ENCODE measurements around the gene CNGA2.

CNGA2 gene

DNA sequence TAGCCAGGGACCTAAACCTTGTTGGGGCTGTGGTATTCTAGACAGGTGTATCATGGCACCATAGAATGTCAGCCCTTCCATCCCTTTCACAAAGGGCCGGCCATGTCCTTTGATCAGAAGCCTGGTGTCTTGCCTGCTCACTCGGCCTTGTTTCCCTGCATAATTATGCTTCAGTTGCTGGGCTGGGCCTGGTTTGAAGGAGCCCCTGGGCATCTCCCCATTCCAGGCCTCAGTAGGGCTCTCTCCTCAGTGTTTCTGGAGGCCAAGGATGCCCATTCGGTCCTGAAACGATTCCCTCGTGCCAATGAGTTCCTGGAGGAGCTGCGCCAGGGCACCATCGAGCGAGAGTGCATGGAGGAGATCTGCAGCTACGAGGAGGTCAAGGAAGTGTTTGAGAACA is 34.8 kb upstream of the CNGA2 start:
- no peak overlapping the region for H3K27ac ChIP-seq (ENCODE audit: low read depth, low read length)
- H3K4me1 ChIP-seq (ENCODE audit: control insufficient read depth, insufficient read depth, low read length) = peaks cover 4% of the 10 kb centered on the region; the same call in 1 of the 2 replicates
- H3K9me3 ChIP-seq (ENCODE audit: control insufficient read depth, insufficient read depth, low read depth, low read length) = peaks cover 11% of the 10 kb centered on the region; the same call in 1 of the 2 replicates
- H3K4me3 ChIP-seq (ENCODE audit: low read depth, low read length) = no peak overlapping the region
- H3K27me3 ChIP-seq (ENCODE audit: control insufficient read depth, insufficient read depth, low read length) = peaks cover 13% of the 10 kb centered on the region
- H3K9ac ChIP-seq (ENCODE audit: low read length) = no peak overlapping the region
- H3K36me3 ChIP-seq (ENCODE audit: control insufficient read depth, insufficient read depth, low read length) = no peaks in the 10 kb centered on the region

DNA sequence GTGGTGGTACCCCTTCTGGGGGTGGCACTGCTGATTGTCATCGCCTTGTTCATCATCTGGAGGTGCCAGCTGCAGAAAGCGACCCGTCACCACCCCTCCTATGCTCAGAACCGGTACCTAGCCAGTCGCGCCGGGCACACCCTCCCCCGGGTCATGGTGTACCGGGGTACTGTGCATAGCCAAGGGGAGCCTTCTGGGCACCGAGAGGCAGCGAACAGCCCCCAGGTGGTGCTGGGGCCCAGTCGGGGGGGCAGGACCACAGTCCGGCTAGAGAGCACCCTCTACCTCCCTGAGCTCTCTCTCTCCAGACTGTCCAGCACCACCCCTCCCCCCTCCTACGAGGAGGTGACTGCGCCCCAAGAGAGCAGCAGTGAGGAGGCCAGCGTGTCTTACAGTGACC is 34.0 kb upstream of the CNGA2 start:
- H3K9me3 ChIP-seq (ENCODE audit: control insufficient read depth, insufficient read depth, low read depth, low read length) = peaks cover 11% of the 10 kb centered on the region; the same call in 1 of the 2 replicates
- no peak overlapping the region for H3K9ac ChIP-seq (ENCODE audit: low read length)
- no peak overlapping the region for H3K4me3 ChIP-seq (ENCODE audit: low read depth, low read length)
- peaks cover 11% of the 10 kb centered on the region for H3K27me3 ChIP-seq (ENCODE audit: control insufficient read depth, insufficient read depth, low read length)
- peaks cover 4% of the 10 kb centered on the region; the same call in 1 of the 2 replicates for H3K4me1 ChIP-seq (ENCODE audit: control insufficient read depth, insufficient read depth, low read length)
- no peaks in the 10 kb centered on the region for H3K36me3 ChIP-seq (ENCODE audit: control insufficient read depth, insufficient read depth, low read length)
- no peak overlapping the region for H3K27ac ChIP-seq (ENCODE audit: low read depth, low read length)

DNA sequence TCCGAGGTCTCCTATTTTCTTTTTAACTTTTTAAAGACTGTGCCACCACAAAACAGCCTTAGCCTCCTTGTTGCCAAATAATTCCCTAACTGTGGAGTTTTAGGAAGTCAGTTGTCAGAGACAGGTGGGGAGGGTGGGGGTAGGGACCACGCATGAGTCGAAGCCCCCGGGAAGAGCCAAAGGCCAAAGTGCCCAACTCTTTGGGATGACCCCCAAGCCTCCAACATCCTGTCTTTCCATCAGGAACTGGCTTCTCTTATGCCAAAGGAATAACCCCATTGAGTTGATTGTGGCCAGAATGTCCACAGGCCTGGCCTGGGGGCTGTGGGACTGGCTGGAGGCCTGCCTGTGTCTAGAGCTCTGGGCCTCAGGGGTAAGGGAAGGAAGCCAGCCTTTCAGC is 33.5 kb upstream of the CNGA2 start:
- Histone ChIP-seq H3K9ac (ENCODE audit: low read length) (no peak overlapping the region), H3K4me1 (ENCODE audit: control insufficient read depth, insufficient read depth, low read length) (no peaks in the 10 kb centered on the region), H3K4me3 (ENCODE audit: low read depth, low read length) (no peak overlapping the region), H3K36me3 (ENCODE audit: control insufficient read depth, insufficient read depth, low read length) (no peaks in the 10 kb centered on the region), H3K9me3 (ENCODE audit: control insufficient read depth, insufficient read depth, low read depth, low read length) (peaks cover 11% of the 10 kb centered on the region; the same call in 1 of the 2 replicates), H3K27ac (ENCODE audit: low read depth, low read length) (no peak overlapping the region), H3K27me3 (ENCODE audit: control insufficient read depth, insufficient read depth, low read length) (peaks cover 6% of the 10 kb centered on the region)

DNA sequence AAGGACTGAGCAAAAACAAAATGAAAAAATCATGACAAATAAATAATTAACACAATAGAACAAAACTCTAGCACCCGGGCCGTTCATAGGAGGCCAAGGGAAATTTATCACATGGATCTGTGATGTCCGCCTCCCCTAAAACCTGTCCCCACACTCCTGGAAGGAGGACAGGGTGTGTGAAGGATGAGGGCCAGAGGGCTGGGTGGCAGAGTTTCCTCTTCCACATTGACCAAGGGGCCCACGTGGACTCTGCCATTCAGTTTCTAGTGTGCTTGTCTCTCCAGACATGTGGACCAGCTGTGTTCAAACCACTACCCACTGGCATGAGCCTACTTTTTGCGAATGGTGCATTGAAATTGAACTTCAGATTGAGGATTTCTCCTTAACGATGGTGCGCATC is 33.0 kb upstream of the CNGA2 start:
- no peak overlapping the region for H3K27ac ChIP-seq (ENCODE audit: low read depth, low read length)
- peaks cover 11% of the 10 kb centered on the region; the same call in 1 of the 2 replicates for H3K9me3 ChIP-seq (ENCODE audit: control insufficient read depth, insufficient read depth, low read depth, low read length)
- no peak overlapping the region for H3K9ac ChIP-seq (ENCODE audit: low read length)
- H3K4me1 ChIP-seq (ENCODE audit: control insufficient read depth, insufficient read depth, low read length) = no peaks in the 10 kb centered on the region
- H3K27me3 ChIP-seq (ENCODE audit: control insufficient read depth, insufficient read depth, low read length) = peaks cover 2% of the 10 kb centered on the region
- no peak overlapping the region for H3K4me3 ChIP-seq (ENCODE audit: low read depth, low read length)
- no peaks in the 10 kb centered on the region for H3K36me3 ChIP-seq (ENCODE audit: control insufficient read depth, insufficient read depth, low read length)

DNA sequence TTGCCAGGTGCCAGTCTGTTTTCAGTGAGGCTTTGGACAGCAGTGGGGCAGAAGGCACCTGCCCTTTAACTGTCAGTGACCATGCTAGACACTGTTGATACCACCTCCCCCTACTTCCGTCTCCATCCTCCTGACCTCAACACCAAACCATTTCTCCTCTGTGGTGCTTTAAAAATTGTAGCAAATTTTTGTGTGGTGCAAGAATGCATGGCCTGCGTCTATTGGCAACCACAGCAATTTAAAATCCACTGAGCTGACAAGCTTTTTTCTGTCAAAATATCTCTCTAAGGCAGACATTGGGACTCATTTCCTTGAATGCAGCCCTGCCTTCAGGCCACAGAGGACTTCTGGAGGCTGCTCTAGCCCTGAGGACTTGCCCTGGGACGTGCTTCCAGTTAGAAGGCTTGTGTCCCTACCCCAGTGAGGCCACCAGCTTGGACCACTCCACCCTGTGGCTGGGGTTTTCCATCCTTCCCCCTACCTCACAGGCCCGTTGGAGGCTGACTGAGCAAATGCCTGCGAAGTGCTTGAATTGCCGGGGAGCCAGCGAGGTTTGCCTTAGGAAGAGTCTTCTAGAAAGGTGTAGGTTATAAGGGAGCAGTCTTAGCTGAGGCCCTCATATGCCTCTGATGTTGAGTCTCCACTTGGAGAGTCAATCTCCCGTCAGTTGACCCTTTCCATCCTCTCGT is 32.4 kb upstream of the CNGA2 start:
- Histone ChIP-seq H3K36me3 (ENCODE audit: control insufficient read depth, insufficient read depth, low read length) (no peaks in the 10 kb centered on the region), H3K4me3 (ENCODE audit: low read depth, low read length) (no peak overlapping the region), H3K27me3 (ENCODE audit: control insufficient read depth, insufficient read depth, low read length) (no peaks in the 10 kb centered on the region; the same call in 1 of the 2 replicates)

DNA sequence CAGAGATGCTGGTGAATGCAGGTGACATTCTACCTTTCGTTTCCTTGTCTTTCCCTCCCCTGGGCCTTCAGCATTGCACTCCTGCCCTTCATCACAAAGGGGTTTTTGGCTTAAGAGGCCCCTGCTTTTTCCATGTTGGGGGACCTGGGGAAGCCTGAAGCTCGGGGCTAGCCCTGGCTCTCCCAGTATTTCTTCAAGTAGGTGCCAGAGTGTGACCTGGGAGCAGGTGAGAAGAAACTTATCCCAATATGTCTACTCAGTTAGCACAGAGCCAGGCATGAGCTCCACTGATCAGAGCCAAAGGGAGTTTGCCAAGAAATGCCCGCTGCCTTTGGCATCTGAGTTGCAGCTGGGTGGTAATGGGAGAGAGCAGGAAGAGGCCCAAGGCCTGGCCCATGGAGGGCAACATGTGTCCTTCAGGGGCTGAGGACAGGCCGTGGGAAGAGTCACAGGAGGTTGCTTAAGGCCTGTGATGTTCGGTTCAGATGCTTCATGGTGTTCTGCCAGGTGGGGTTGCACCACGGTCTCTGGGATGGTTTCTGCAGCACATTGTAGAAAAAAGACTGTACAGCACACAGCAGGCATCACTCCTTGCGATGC is 31.7 kb upstream of the CNGA2 start:
- peaks cover 11% of the 10 kb centered on the region; the same call in 1 of the 2 replicates for H3K9me3 ChIP-seq (ENCODE audit: control insufficient read depth, insufficient read depth, low read depth, low read length)
- H3K36me3 ChIP-seq (ENCODE audit: control insufficient read depth, insufficient read depth, low read length) = no peaks in the 10 kb centered on the region
- no peak overlapping the region for H3K4me3 ChIP-seq (ENCODE audit: low read depth, low read length)
- H3K9ac ChIP-seq (ENCODE audit: low read length) = no peak overlapping the region
- H3K27ac ChIP-seq (ENCODE audit: low read depth, low read length) = no peak overlapping the region
- no peaks in the 10 kb centered on the region for H3K4me1 ChIP-seq (ENCODE audit: control insufficient read depth, insufficient read depth, low read length)
- H3K27me3 ChIP-seq (ENCODE audit: control insufficient read depth, insufficient read depth, low read length) = no peaks in the 10 kb centered on the region; the same call in 1 of the 2 replicates

More for the DNA sequence above, 32.4 kb upstream of the CNGA2 start:
- no peaks in the 10 kb centered on the region for H3K4me1 ChIP-seq (ENCODE audit: control insufficient read depth, insufficient read depth, low read length)
- H3K27ac ChIP-seq (ENCODE audit: low read depth, low read length) = no peak overlapping the region
- H3K9ac ChIP-seq (ENCODE audit: low read length) = no peak overlapping the region
- peaks cover 11% of the 10 kb centered on the region; the same call in 1 of the 2 replicates for H3K9me3 ChIP-seq (ENCODE audit: control insufficient read depth, insufficient read depth, low read depth, low read length)

DNA sequence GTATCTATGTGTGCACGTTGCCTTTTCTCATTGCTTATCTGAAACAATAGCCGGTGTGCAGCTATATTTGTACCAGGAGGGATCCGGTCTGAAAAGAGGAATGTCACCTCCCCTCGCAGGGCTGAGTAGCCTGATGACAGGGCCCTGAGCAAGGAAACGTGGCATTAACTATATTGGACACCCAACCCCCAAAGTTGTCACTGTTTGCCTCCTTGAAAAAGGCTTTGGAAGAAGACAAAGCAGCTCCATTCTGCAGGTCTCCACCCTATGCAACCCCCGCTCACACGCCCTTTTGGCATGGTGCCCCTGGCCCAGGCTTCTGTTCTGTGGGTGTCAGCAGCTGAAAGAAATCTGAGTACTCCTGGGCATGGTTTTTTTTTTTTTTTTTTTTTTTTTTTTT is 31.1 kb upstream of the CNGA2 start:
- no peaks in the 10 kb centered on the region for H3K4me1 ChIP-seq (ENCODE audit: control insufficient read depth, insufficient read depth, low read length)
- no peaks in the 10 kb centered on the region; the same call in 1 of the 2 replicates for H3K27me3 ChIP-seq (ENCODE audit: control insufficient read depth, insufficient read depth, low read length)
- no peak overlapping the region for H3K27ac ChIP-seq (ENCODE audit: low read depth, low read length)
- no peak overlapping the region for H3K4me3 ChIP-seq (ENCODE audit: low read depth, low read length)
- no peaks in the 10 kb centered on the region for H3K36me3 ChIP-seq (ENCODE audit: control insufficient read depth, insufficient read depth, low read length)
- no peak overlapping the region for H3K9ac ChIP-seq (ENCODE audit: low read length)
- H3K9me3 ChIP-seq (ENCODE audit: control insufficient read depth, insufficient read depth, low read depth, low read length) = peaks cover 11% of the 10 kb centered on the region; the same call in 1 of the 2 replicates

DNA sequence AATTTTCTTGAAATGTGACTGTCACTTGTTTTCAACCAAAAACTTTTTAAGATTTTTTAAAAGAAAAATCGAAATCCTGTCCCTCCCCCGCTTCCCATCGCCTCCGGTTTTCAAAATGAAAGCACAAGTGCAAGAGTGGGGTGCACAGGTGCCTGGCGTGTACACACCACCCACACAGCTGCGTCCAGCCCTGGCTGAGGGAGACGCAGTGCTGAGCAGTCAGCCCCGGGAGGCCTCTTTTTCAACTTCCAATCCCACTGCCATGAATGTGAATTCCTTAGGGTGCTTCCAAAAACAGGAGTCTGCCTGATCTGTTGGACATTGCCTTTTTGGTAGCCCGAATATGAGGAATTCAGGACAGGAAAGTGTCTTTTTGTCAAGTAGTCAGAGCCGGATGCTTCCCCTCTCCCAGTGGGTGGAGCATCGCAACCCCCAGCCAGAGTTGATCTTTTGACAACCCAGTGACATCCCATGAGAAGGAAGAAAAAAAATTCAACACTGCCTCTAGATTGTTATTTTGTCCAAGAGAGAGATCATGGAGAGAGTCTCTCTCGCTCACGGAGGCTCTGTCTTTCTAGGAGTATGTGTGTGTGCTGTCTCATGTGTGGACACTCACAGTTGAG is 30.4 kb upstream of the CNGA2 start:
- Histone ChIP-seq H3K9ac (ENCODE audit: low read length) (no peak overlapping the region), H3K9me3 (ENCODE audit: control insufficient read depth, insufficient read depth, low read depth, low read length) (peaks cover 9% of the 10 kb centered on the region; the same call in 1 of the 2 replicates), H3K4me1 (ENCODE audit: control insufficient read depth, insufficient read depth, low read length) (no peaks in the 10 kb centered on the region), H3K27me3 (ENCODE audit: control insufficient read depth, insufficient read depth, low read length) (peaks cover 2% of the 10 kb centered on the region; the same call in 1 of the 2 replicates), H3K27ac (ENCODE audit: low read depth, low read length) (no peak overlapping the region), H3K4me3 (ENCODE audit: low read depth, low read length) (no peak overlapping the region), H3K36me3 (ENCODE audit: control insufficient read depth, insufficient read depth, low read length) (no peaks in the 10 kb centered on the region)

DNA sequence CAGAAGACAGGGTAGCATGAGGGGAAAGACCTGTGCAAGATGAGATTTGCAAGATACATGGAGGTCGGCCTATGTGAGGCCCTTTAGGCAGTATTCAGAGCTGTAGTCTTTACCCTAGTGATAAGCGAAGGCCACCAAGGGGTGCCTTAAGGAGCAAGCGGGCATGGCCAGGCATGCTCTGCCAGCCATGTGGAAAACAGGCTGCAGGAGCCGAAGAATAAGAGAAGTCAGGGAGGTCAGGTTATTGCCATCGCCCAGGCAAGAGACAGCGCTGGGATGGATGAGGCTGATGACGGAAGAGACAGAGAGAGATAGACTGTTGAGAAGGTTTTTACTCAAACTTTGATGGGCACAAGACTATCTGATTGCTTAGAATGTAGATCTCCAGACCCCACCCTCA is 25.7 kb upstream of the CNGA2 start:
- Histone ChIP-seq H3K4me3 (ENCODE audit: low read depth, low read length) (no peak overlapping the region), H3K27ac (ENCODE audit: low read depth, low read length) (no peak overlapping the region), H3K27me3 (ENCODE audit: control insufficient read depth, insufficient read depth, low read length) (peaks cover 8% of the 10 kb centered on the region; the same call in 1 of the 2 replicates), H3K4me1 (ENCODE audit: control insufficient read depth, insufficient read depth, low read length) (peaks cover 13% of the 10 kb centered on the region; the same call in 1 of the 2 replicates), H3K36me3 (ENCODE audit: control insufficient read depth, insufficient read depth, low read length) (no peaks in the 10 kb centered on the region), H3K9me3 (ENCODE audit: control insufficient read depth, insufficient read depth, low read depth, low read length) (peaks cover 7% of the 10 kb centered on the region; the same call in 1 of the 2 replicates), H3K9ac (ENCODE audit: low read length) (no peak overlapping the region)

DNA sequence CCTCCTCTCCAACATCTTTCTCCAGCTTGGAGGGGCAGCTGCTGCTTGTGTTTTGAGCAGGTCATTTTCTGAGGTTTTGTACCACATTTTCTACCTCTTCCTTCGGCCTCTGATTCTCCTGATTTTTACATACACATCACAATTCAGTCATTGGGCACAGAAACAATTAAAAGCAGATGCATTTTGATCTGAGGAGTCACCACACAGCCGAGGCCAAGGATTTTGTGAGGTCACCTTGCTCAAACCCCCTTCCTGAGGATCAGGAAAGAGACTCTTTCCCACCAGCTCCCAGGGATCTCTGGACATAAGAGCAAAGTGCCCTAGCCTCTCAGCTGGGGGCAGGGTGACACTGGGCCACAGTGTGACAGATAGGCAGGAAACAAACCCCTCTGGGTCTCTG is 24.1 kb upstream of the CNGA2 start:
- Histone ChIP-seq H3K27me3 (ENCODE audit: control insufficient read depth, insufficient read depth, low read length) (peaks cover 8% of the 10 kb centered on the region; the same call in 1 of the 2 replicates), H3K27ac (ENCODE audit: low read depth, low read length) (no peak overlapping the region), H3K36me3 (ENCODE audit: control insufficient read depth, insufficient read depth, low read length) (no peaks in the 10 kb centered on the region), H3K4me3 (ENCODE audit: low read depth, low read length) (no peak overlapping the region), H3K9me3 (ENCODE audit: control insufficient read depth, insufficient read depth, low read depth, low read length) (peaks cover 7% of the 10 kb centered on the region; the same call in 1 of the 2 replicates), H3K9ac (ENCODE audit: low read length) (no peak overlapping the region), H3K4me1 (ENCODE audit: control insufficient read depth, insufficient read depth, low read length) (peaks cover 16% of the 10 kb centered on the region; the same call in 1 of the 2 replicates)

DNA sequence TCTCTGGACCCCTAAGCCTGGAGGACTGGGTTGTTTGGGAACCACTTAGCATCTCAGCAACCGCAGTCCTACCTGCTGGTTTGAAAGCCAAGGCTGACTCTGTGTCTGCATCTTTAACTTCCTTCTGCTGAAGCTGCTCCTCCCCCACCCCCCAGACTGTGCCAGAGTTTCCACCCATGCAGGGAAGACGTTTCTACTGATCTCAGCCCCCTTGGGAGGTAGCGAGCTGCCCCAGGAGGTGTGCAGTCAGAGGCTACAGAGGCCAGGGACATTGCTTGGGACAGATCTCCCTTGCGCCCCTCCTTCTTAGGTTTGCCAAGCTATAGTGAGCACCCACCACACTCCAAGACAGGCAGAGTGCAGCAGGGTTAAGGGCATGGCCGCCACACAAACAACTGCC is 23.4 kb upstream of the CNGA2 start:
- H3K27me3 ChIP-seq (ENCODE audit: control insufficient read depth, insufficient read depth, low read length) = peaks cover 8% of the 10 kb centered on the region; the same call in 1 of the 2 replicates
- H3K27ac ChIP-seq (ENCODE audit: low read depth, low read length) = no peak overlapping the region

More for the DNA sequence above, 23.4 kb upstream of the CNGA2 start:
- Histone ChIP-seq H3K9ac (ENCODE audit: low read length) (no peak overlapping the region), H3K4me1 (ENCODE audit: control insufficient read depth, insufficient read depth, low read length) (peaks cover 16% of the 10 kb centered on the region; the same call in 1 of the 2 replicates), H3K36me3 (ENCODE audit: control insufficient read depth, insufficient read depth, low read length) (no peaks in the 10 kb centered on the region), H3K4me3 (ENCODE audit: low read depth, low read length) (no peak overlapping the region), H3K9me3 (ENCODE audit: control insufficient read depth, insufficient read depth, low read depth, low read length) (peaks cover 7% of the 10 kb centered on the region; the same call in 1 of the 2 replicates)
